ENCODE data around the gene STX1B. TPM values are rescaled to one million over a fixed set of nuclear protein-coding genes. Genes with fewer than 3 reads are reported as not detected.
"Not testable (repeated sequence)": the region's sequence is repeated elsewhere in the genome, so short reads cannot be mapped to it uniquely, and the experiment has no call there.

Gene STX1B
- polyA plus RNA-seq, 1 experiment, result 1.5 TPM

GRCh38 chr16:30944352-30944751, 66.1 kb downstream of the STX1B start:
- TF ChIP-seq, protein P1, sequence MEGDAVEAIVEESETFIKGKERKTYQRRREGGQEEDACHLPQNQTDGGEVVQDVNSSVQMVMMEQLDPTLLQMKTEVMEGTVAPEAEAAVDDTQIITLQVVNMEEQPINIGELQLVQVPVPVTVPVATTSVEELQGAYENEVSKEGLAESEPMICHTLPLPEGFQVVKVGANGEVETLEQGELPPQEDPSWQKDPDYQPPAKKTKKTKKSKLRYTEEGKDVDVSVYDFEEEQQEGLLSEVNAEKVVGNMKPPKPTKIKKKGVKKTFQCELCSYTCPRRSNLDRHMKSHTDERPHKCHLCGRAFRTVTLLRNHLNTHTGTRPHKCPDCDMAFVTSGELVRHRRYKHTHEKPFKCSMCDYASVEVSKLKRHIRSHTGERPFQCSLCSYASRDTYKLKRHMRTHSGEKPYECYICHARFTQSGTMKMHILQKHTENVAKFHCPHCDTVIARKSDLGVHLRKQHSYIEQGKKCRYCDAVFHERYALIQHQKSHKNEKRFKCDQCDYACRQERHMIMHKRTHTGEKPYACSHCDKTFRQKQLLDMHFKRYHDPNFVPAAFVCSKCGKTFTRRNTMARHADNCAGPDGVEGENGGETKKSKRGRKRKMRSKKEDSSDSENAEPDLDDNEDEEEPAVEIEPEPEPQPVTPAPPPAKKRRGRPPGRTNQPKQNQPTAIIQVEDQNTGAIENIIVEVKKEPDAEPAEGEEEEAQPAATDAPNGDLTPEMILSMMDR (IDR thresholded peaks at IDR 0.05; ENCODE audit: insufficient read depth, low read depth, low read length), result no peak
- no peak overlapping the region for H3K4me3 ChIP-seq (ENCODE audit: low read depth, low read length)
- peaks cover 23% of the 10 kb centered on the region for H3K36me3 ChIP-seq (ENCODE audit: control insufficient read depth, insufficient read depth, low read length)
- POLR2A ChIA-PET, result no interaction called here
- CTCF ChIA-PET, result interaction anchor here (7.1 kb wide), 1 partner anchor 9 kb away, joined by 30 read pairs; no protein-coding TSS in a partner anchor
- DNase-seq (ENCODE audit: low read depth), result no peak
- H3K27me3 ChIP-seq (ENCODE audit: control insufficient read depth, insufficient read depth, low read length), result no peaks in the 10 kb centered on the region

DNA sequence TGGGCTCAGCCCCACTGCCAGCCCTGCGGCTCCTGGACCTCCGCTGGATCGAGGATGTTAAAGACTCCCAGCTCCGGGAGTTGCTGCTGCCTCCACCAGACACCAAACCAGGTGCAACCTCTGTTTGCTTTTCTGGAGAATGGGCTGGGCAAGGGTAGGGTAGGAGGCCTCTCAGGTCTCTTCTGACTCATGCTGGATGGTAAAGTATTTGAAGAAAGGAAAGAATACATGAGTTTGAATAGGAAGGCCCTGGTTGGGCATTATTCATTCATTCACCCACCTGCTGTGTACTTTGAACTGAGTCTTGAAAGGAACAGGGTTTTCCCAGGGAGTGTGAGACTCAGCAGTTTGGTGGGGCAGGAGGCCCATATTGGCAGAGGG, 68.0 kb downstream of the STX1B start:
- ChIA-PET POLR2A (no interaction called here), CTCF (interaction anchor here (0.9 to 7.1 kb wide), 17 partner anchors 8 to 500 kb away, joined by 3 to 40 read pairs (median 4); partner anchors contain the start of genes VKORC1 and ZNF843)
- Histone ChIP-seq H3K4me3 (ENCODE audit: low read depth, low read length) (no peak overlapping the region), H3K27me3 (ENCODE audit: control insufficient read depth, insufficient read depth, low read length) (no peaks in the 10 kb centered on the region), H3K36me3 (ENCODE audit: control insufficient read depth, insufficient read depth, low read length) (peaks cover 24% of the 10 kb centered on the region)
- TF ChIP-seq, protein P1 (IDR thresholded peaks at IDR 0.05; ENCODE audit: insufficient read depth, low read depth, low read length), result no peak
- DNase-seq (ENCODE audit: low read depth), result no peak

GRCh38 chr16:30941600-30942425, 68.6 kb downstream of the STX1B start:
- no peaks in the 10 kb centered on the region for H3K27me3 ChIP-seq (ENCODE audit: control insufficient read depth, insufficient read depth, low read length)
- H3K4me3 ChIP-seq (ENCODE audit: low read depth, low read length), result no peak overlapping the region
- POLR2A ChIA-PET, result interaction anchor here (0.6 kb wide), 1 partner anchor 531 kb away, joined by 3 read pairs; no protein-coding TSS in a partner anchor
- CTCF ChIA-PET, result interaction anchor here (0.6 to 7.1 kb wide), 23 partner anchors 9 to 926 kb away, joined by 3 to 40 read pairs (median 4); partner anchors contain the start of genes HSD3B7, VKORC1 and ZNF843
- TF ChIP-seq, protein P1 (IDR thresholded peaks at IDR 0.05; ENCODE audit: insufficient read depth, low read depth, low read length), result peak; percentile 96
- H3K36me3 ChIP-seq (ENCODE audit: control insufficient read depth, insufficient read depth, low read length), result peaks cover 23% of the 10 kb centered on the region
- DNase-seq (ENCODE audit: low read depth), result no peak

GRCh38 chr16:30939571-30939970, 70.9 kb downstream of the STX1B start:
- POLR2A ChIA-PET; H3K27me3 ChIP-seq (ENCODE audit: control insufficient read depth, insufficient read depth, low read length); H3K4me3 ChIP-seq (ENCODE audit: low read depth, low read length); DNase-seq (ENCODE audit: low read depth): not testable (repeated sequence)
- CTCF ChIA-PET, result interaction anchor here (0.9 to 7.1 kb wide), 5 partner anchors 12 to 101 kb away, joined by 3 to 40 read pairs (median 27); no protein-coding TSS in a partner anchor
- H3K36me3 ChIP-seq (ENCODE audit: control insufficient read depth, insufficient read depth, low read length), result peaks cover 23% of the 10 kb centered on the region

Small RNA genes within 50 kb of the gene (small RNA-seq; reads per million reads assigned to genes)
- not detected for gene AC135048.1 (ENCODE audit: insufficient read length, low read depth, low replicate concordance)

Other genes starting within 250 kb of the STX1B start
- gene CFAP119, start 248.6 kb downstream of the STX1B start, polyA plus RNA-seq (2011; rRNA removed), result 4.7 and 5.0 TPM in 2 replicates
- gene RNF40, start 248.3 kb downstream of the STX1B start, polyA plus RNA-seq (2011; rRNA removed), result 64.7 and 82.4 TPM in 2 replicates
- gene ZNF629, start 223.4 kb downstream of the STX1B start, polyA plus RNA-seq (2011; rRNA removed), result 4.6 and 6.0 TPM in 2 replicates
- 27.4 and 27.8 TPM in 2 replicates for gene BCL7C, start 116.6 kb downstream of the STX1B start, polyA plus RNA-seq (2011; rRNA removed)
- gene CTF1, start 114.0 kb downstream of the STX1B start, polyA plus RNA-seq (2011; rRNA removed), result 14.9 and 22.2 TPM in 2 replicates
- 5.9 and 7.6 TPM in 2 replicates for gene FBXL19, start 87.1 kb downstream of the STX1B start, polyA plus RNA-seq (2011; rRNA removed)
- 25.6 and 37.1 TPM in 2 replicates for gene ORAI3, start 61.6 kb downstream of the STX1B start, polyA plus RNA-seq (2011; rRNA removed)
- gene SETD1A, start 52.9 kb downstream of the STX1B start, polyA plus RNA-seq (2011; rRNA removed), result 0.96 and 1.4 TPM in 2 replicates
- gene HSD3B7, start 25.4 kb downstream of the STX1B start, polyA plus RNA-seq (2011; rRNA removed), result 15.4 and 25.0 TPM in 2 replicates
- 41.7 and 53.6 TPM in 2 replicates for gene STX4, start 22.9 kb upstream of the STX1B start, polyA plus RNA-seq (2011; rRNA removed)
- 10.2 and 16.3 TPM in 2 replicates for gene ZNF668, start 63.6 kb upstream of the STX1B start, polyA plus RNA-seq (2011; rRNA removed)
- gene ZNF646, start 63.8 kb upstream of the STX1B start, polyA plus RNA-seq (2011; rRNA removed), result 3.3 and 4.2 TPM in 2 replicates
- 0.96 and 1.8 TPM in 2 replicates for gene PRSS53, start 78.3 kb upstream of the STX1B start, polyA plus RNA-seq (2011; rRNA removed)
- gene VKORC1, start 84.2 kb upstream of the STX1B start, polyA plus RNA-seq (2011; rRNA removed), result 416 and 515 TPM in 2 replicates
- gene BCKDK, start 97.7 kb upstream of the STX1B start, polyA plus RNA-seq (2011; rRNA removed), result 31.0 and 56.0 TPM in 2 replicates
- gene KAT8, start 107.0 kb upstream of the STX1B start, polyA plus RNA-seq (2011; rRNA removed), result 28.9 and 31.9 TPM in 2 replicates
- gene PRSS8, start 125.1 kb upstream of the STX1B start, polyA plus RNA-seq (2011; rRNA removed), result not detected in 2 replicates
- gene PRSS36, start 139.4 kb upstream of the STX1B start, polyA plus RNA-seq (2011; rRNA removed), result 0.22 and 0.39 TPM in 2 replicates
- gene FUS, start 169.5 kb upstream of the STX1B start, polyA plus RNA-seq (2011; rRNA removed), result 109 and 113 TPM in 2 replicates
- 15.8 and 23.9 TPM in 2 replicates for gene PYCARD, start 192.1 kb upstream of the STX1B start, polyA plus RNA-seq (2011; rRNA removed)
- not detected in 2 replicates for gene TRIM72, start 203.5 kb upstream of the STX1B start, polyA plus RNA-seq (2011; rRNA removed)
- not detected in 2 replicates for gene PYDC1, start 206.5 kb upstream of the STX1B start, polyA plus RNA-seq (2011; rRNA removed)
- not detected in 2 replicates for gene ITGAM, start 249.3 kb upstream of the STX1B start, polyA plus RNA-seq (2011; rRNA removed)